ENCODE measurements around the gene AMBRA1.
"Not testable (repeated sequence)": the region's sequence is repeated elsewhere in the genome, so short reads cannot be mapped to it uniquely, and the experiment has no call there.

Gene AMBRA1

GRCh38 chr11:46594374-46594700 lies 514 bp upstream of the AMBRA1 start:
- Mint-ChIP-seq H3K36me3 (ENCODE audit: low read depth) (peaks cover 8% of the 10 kb centered on the region), H3K4me3 (peak overlapping the region; percentile 93), H3K4me1 (peaks cover 32% of the 10 kb centered on the region), H3K9me3 (peaks cover 4% of the 10 kb centered on the region), H3K27ac (peak overlapping the region; percentile 98), H3K27me3 (ENCODE audit: low read depth, poor library complexity) (no peaks in the 10 kb centered on the region)
- TF ChIP-seq CTCF (IDR thresholded peaks at IDR 0.05) = no peak
- DNase-seq = no peak

- Mint-ChIP-seq H3K4me1 (peaks cover 32% of the 10 kb centered on the region), H3K36me3 (ENCODE audit: low read depth) (peaks cover 20% of the 10 kb centered on the region), H3K9me3 (peaks cover 4% of the 10 kb centered on the region), H3K27me3 (ENCODE audit: low read depth, poor library complexity) (no peaks in the 10 kb centered on the region), H3K4me3 (peak overlapping the region; percentile 37), H3K27ac (no peak overlapping the region)
- no peak for DNase-seq
- TF ChIP-seq CTCF (IDR thresholded peaks at IDR 0.05) = no peak
Observed at GRCh38 chr11:46590740-46591605, 2.9 kb downstream of the AMBRA1 start.

- Mint-ChIP-seq H3K4me3 (no peak overlapping the region), H3K36me3 (ENCODE audit: low read depth) (peaks cover 29% of the 10 kb centered on the region), H3K4me1 (peaks cover 27% of the 10 kb centered on the region), H3K27me3 (ENCODE audit: low read depth, poor library complexity) (no peaks in the 10 kb centered on the region), H3K27ac (no peak overlapping the region), H3K9me3 (peaks cover 3% of the 10 kb centered on the region)
- TF ChIP-seq CTCF (IDR thresholded peaks at IDR 0.05) = no peak
- no peak for DNase-seq
Observed at GRCh38 chr11:46588915-46589314, 4.9 kb downstream of the AMBRA1 start.

- H3K9me3 Mint-ChIP-seq = peaks cover 3% of the 10 kb centered on the region
- H3K27ac Mint-ChIP-seq = no peak overlapping the region
- no peak for DNase-seq
- peaks cover 29% of the 10 kb centered on the region for H3K36me3 Mint-ChIP-seq (ENCODE audit: low read depth)
- TF ChIP-seq CTCF (IDR thresholded peaks at IDR 0.05) = no peak
- no peaks in the 10 kb centered on the region for H3K27me3 Mint-ChIP-seq (ENCODE audit: low read depth, poor library complexity)
- H3K4me1 Mint-ChIP-seq = peaks cover 21% of the 10 kb centered on the region
- H3K4me3 Mint-ChIP-seq = no peak overlapping the region
Observed at GRCh38 chr11:46588131-46588530, 5.7 kb downstream of the AMBRA1 start.

- not testable (repeated sequence) for H3K4me3 Mint-ChIP-seq; H3K27ac Mint-ChIP-seq; DNase-seq; H3K27me3 Mint-ChIP-seq (ENCODE audit: low read depth, poor library complexity); H3K4me1 Mint-ChIP-seq
- peaks cover 46% of the 10 kb centered on the region for H3K36me3 Mint-ChIP-seq (ENCODE audit: low read depth)
- peaks cover 16% of the 10 kb centered on the region for H3K9me3 Mint-ChIP-seq
Observed at GRCh38 chr11:46583513-46583912, 10.3 kb downstream of the AMBRA1 start.

GRCh38 chr11:46582588-46582987 lies 11.2 kb downstream of the AMBRA1 start:
- peaks cover 16% of the 10 kb centered on the region for H3K9me3 Mint-ChIP-seq

More at GRCh38 chr11:46582588-46582987, 11.2 kb downstream of the AMBRA1 start:
- DNase-seq = no peak
- no peak overlapping the region for H3K4me3 Mint-ChIP-seq
- H3K27me3 Mint-ChIP-seq (ENCODE audit: low read depth, poor library complexity) = no peaks in the 10 kb centered on the region
- H3K36me3 Mint-ChIP-seq (ENCODE audit: low read depth) = peaks cover 46% of the 10 kb centered on the region
- no peak overlapping the region for H3K27ac Mint-ChIP-seq
- no peak for TF ChIP-seq CTCF (IDR thresholded peaks at IDR 0.05)
- no peaks in the 10 kb centered on the region for H3K4me1 Mint-ChIP-seq

All from nephron progenitor cell (in vitro differentiated cells).